T-helper 1 cell treated with Interleukin-12 subunit alpha and Interleukin-12 subunit beta and Interleukin-4 antibody, amounts not matched to agents 30 ng/mL and 1 ng/mL, for 36 hours (primary cell): Measurements from ENCODE around the gene LINC01488. TPM values are rescaled to one million over a fixed set of nuclear protein-coding genes. Genes with fewer than 3 reads are reported as not detected.

Source experiments
- intact Hi-C: fragments of 100-400 bp; cut with micrococcal nuclease; formaldehyde crosslinking; loops from one replicate; pipeline ENCODE4 v1.15.1; 2024
- total RNA-seq: library from RNA; stranded (reverse); gene quantifications from 2 replicates; pipeline ENCODE4 v1.2.3, GENCODE V29; 2022

Gene LINC01488
- total RNA-seq, 1 donor from 2014 or later = not detected

DNA sequence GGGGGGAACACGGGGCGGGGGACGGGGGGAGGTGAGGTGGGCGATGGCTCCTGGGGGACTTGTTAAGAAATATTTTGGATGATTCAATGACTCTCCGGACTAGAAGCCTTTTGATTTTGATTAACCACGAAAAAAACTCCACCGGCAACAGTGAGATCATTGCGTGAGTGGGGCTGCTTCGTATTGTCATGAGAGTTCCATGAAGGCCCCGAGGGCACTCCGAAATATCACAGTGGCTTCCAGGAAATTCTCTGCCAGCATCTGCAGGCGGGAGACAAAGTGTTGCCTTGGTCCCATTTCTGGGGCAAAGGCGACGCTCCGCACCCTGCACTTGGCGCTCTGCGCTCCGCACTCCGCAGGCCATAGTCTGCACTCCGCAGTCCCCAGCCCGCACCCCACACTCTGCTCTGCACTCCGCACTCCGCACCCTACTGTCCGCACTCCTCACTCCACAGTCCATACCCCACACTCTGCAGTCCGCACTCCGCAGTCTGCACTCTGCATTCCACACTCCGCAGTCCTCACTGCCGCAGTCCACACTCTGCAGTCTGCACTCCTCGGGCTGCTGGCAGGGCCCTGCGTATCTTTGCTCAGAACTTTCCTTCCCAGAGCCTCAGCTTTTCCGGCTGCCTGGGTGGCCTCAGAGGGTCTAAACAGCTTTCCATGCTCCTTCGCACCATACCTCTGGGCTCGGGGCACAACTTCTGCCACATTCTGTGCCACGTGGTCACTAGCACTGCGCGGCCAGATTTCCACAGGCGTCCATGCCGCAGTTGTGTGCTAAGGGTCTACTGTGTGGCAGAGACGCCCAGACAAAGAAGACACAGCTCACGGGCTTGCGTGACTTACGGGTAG lies 61.1 kb downstream of the LINC01488 start:
- intact Hi-C loops = no loop called here

Other genes starting within 250 kb of the LINC01488 start
- gene MYEOV, start 187.5 kb upstream of the LINC01488 start, total RNA-seq = not detected in 2 replicates
- 0.20 and 0.22 TPM in 2 replicates for gene CCND1, start 159.5 kb downstream of the LINC01488 start, total RNA-seq
- 29.8 and 31.6 TPM in 2 replicates for gene LTO1, start 193.7 kb downstream of the LINC01488 start, total RNA-seq
- gene FGF19, start 222.4 kb downstream of the LINC01488 start, total RNA-seq = not detected in 2 replicates